Activated CD8-positive, alpha-beta T cell treated with anti-CD3 and anti-CD28 coated beads for 36 hours (primary cell): ENCODE results near the gene MAST4. TPM values are rescaled to one million over a fixed set of nuclear protein-coding genes. Genes with fewer than 3 reads are reported as not detected.

Experiments used
- ATAC-seq: fragments of 200-7000 bp; cut with Tn5 transposase; one replicate; pipeline ENCODE4 v1.10.0; 2021; ENCODE audit warnings: mild to moderate bottlenecking, moderate library complexity
- CTCF ChIA-PET: fragments of 350-600 bp; sonication (Branson Sonifier 250); formaldehyde crosslinking; loops from one replicate; lab custom pipeline; 2021; ENCODE audit warnings: antibody characterized with exemption; lab: Charles Lee
- POLR2A ChIA-PET: fragments of 350-600 bp; sonication (Branson Sonifier 250); formaldehyde crosslinking; loops from one replicate; lab custom pipeline; 2021; ENCODE audit warnings: antibody characterized with exemption; lab: Charles Lee
- DNase-seq: peaks from one replicate; pipeline ENCODE4 v3.0.0-alpha.2; 2020
- H3K27ac Mint-ChIP-seq: one replicate; pipeline ENCODE4 v1.8.0; 2021; ENCODE audit warnings: mild to moderate bottlenecking, mixed read lengths
- H3K27me3 Mint-ChIP-seq: one replicate; pipeline ENCODE4 v1.8.0; 2021; ENCODE audit warnings: mixed read lengths
- H3K36me3 Mint-ChIP-seq: one replicate; pipeline ENCODE4 v1.8.0; 2021; ENCODE audit warnings: low read depth, mixed read lengths
- H3K4me1 Mint-ChIP-seq: one replicate; pipeline ENCODE4 v1.8.0; 2021; ENCODE audit warnings: low read depth, mixed read lengths
- H3K4me3 Mint-ChIP-seq: one replicate; pipeline ENCODE4 v1.8.0; 2021; ENCODE audit warnings: mild to moderate bottlenecking, moderate library complexity, mixed read lengths
- H3K9me3 Mint-ChIP-seq: one replicate; pipeline ENCODE4 v1.8.0; 2021; ENCODE audit warnings: mixed read lengths
- intact Hi-C: fragments of 100-400 bp; cut with micrococcal nuclease; formaldehyde crosslinking; loops from one replicate; pipeline ENCODE4 v1.10.0; 2022
- total RNA-seq, 2 experiments: library from RNA; stranded (reverse); gene quantifications; one replicate each; pipeline ENCODE4 v1.2.3, GENCODE V29; 2021
- TF ChIP-seq, protein P1 (sequence below): fragments of 200-600 bp; IDR thresholded peaks from one replicate; pipeline ENCODE4 v1.8.0; 2022; ENCODE audit warnings: antibody characterized with exemption, mild to moderate bottlenecking

The MAST4 gene
- total RNA-seq, 2 experiments from 2014 or later = 7.6 to 10.0 TPM

GRCh38 chr5:66909364-66909763 lies 313.2 kb downstream of the MAST4 start:
- TF ChIP-seq, protein P1, sequence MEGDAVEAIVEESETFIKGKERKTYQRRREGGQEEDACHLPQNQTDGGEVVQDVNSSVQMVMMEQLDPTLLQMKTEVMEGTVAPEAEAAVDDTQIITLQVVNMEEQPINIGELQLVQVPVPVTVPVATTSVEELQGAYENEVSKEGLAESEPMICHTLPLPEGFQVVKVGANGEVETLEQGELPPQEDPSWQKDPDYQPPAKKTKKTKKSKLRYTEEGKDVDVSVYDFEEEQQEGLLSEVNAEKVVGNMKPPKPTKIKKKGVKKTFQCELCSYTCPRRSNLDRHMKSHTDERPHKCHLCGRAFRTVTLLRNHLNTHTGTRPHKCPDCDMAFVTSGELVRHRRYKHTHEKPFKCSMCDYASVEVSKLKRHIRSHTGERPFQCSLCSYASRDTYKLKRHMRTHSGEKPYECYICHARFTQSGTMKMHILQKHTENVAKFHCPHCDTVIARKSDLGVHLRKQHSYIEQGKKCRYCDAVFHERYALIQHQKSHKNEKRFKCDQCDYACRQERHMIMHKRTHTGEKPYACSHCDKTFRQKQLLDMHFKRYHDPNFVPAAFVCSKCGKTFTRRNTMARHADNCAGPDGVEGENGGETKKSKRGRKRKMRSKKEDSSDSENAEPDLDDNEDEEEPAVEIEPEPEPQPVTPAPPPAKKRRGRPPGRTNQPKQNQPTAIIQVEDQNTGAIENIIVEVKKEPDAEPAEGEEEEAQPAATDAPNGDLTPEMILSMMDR = no peak
- ChIA-PET CTCF (no interaction called here), POLR2A (interaction anchor here (1.4 kb wide), 1 partner anchor 32 kb away, joined by 4 read pairs; no protein-coding TSS in a partner anchor)
- DNase-seq (no peak), ATAC-seq (no peak)
- intact Hi-C loops = no loop called here
- Mint-ChIP-seq H3K4me1 (peaks cover 3% of the 10 kb centered on the region), H3K27me3 (peaks cover 2% of the 10 kb centered on the region), H3K27ac (no peak overlapping the region), H3K9me3 (no peaks in the 10 kb centered on the region), H3K4me3 (no peak overlapping the region), H3K36me3 (no peaks in the 10 kb centered on the region)

- CTCF ChIA-PET = no interaction called here
- Mint-ChIP-seq H3K4me1 (peaks cover 3% of the 10 kb centered on the region), H3K27ac (no peak overlapping the region), H3K4me3 (no peak overlapping the region), H3K36me3 (no peaks in the 10 kb centered on the region), H3K27me3 (peaks cover 4% of the 10 kb centered on the region), H3K9me3 (no peaks in the 10 kb centered on the region)
- ATAC-seq (no peak), DNase-seq (no peak)
- TF ChIP-seq, protein P1 = no peak
- intact Hi-C loops = no loop called here
- POLR2A ChIA-PET = no interaction called here
These were observed 316.6 kb downstream of the MAST4 start for GRCh38 chr5:66912787-66913186.

DNA sequence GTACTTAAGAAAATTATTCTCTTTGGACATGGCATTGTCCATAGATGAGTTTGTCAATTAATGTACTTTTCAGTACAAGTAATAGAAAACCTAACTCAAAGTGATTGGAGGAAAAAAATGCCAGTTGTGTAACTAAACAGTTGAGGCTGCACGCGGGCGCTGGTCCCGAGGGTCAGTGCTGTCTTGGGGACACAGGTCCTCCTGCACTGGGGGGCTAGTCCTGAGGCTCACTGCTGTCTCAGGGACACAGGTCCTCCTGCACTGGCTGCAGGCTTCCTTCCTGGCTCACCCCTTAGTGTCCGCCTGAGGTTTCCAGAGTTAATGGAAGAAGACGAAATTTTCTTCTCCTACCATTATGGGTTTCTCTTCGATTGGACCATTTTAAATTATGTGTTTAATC lies 319.3 kb downstream of the MAST4 start:
- H3K4me1 Mint-ChIP-seq = no peaks in the 10 kb centered on the region
- ChIA-PET CTCF (no interaction called here), POLR2A (no interaction called here)
- ATAC-seq = no peak
- H3K9me3 Mint-ChIP-seq = no peaks in the 10 kb centered on the region
- H3K27me3 Mint-ChIP-seq = peaks cover 4% of the 10 kb centered on the region
- H3K4me3 Mint-ChIP-seq = no peak overlapping the region
- no peak for DNase-seq
- TF ChIP-seq, protein P1 = no peak
- H3K36me3 Mint-ChIP-seq = no peaks in the 10 kb centered on the region
- no peak overlapping the region for H3K27ac Mint-ChIP-seq
- intact Hi-C loops = no loop called here

GRCh38 chr5:66922881-66923280 lies 326.7 kb downstream of the MAST4 start:
- H3K36me3 Mint-ChIP-seq = no peaks in the 10 kb centered on the region
- TF ChIP-seq, protein P1 = no peak
- POLR2A ChIA-PET = interaction anchor here (0.7 to 1.0 kb wide), 2 partner anchors 15 to 59 kb away, joined by 3 read pairs; no protein-coding TSS in a partner anchor
- ATAC-seq (no peak), DNase-seq (no peak)
- CTCF ChIA-PET = no interaction called here
- H3K4me1 Mint-ChIP-seq = no peaks in the 10 kb centered on the region
- intact Hi-C loops = no loop called here
- no peak overlapping the region for H3K4me3 Mint-ChIP-seq
- H3K9me3 Mint-ChIP-seq = no peaks in the 10 kb centered on the region
- no peak overlapping the region for H3K27ac Mint-ChIP-seq
- H3K27me3 Mint-ChIP-seq = peaks cover under 1% of the 10 kb centered on the region

- ATAC-seq = peak; percentile 30
These were observed 327.3 kb downstream of the MAST4 start for GRCh38 chr5:66923457-66923856.

More at GRCh38 chr5:66923457-66923856, 327.3 kb downstream of the MAST4 start:
- Mint-ChIP-seq H3K27me3 (peaks cover 5% of the 10 kb centered on the region), H3K4me3 (no peak overlapping the region), H3K36me3 (no peaks in the 10 kb centered on the region), H3K27ac (no peak overlapping the region), H3K4me1 (no peaks in the 10 kb centered on the region), H3K9me3 (no peaks in the 10 kb centered on the region)
- TF ChIP-seq, protein P1 = no peak
- ChIA-PET CTCF (no interaction called here), POLR2A (interaction anchor here (0.7 to 1.0 kb wide), 2 partner anchors 15 to 60 kb away, joined by 3 read pairs; no protein-coding TSS in a partner anchor)
- intact Hi-C loops = no loop called here
- DNase-seq = no peak
